ENCODE results near the gene KLHL3. TPM values are rescaled to one million over a fixed set of nuclear protein-coding genes. Genes with fewer than 3 reads are reported as not detected.

The KLHL3 gene
- total RNA-seq, 6 donors from 2014 or later: 2.7 to 17.8 (median 5.2) TPM

- Histone ChIP-seq H3K27me3 (no peaks in the 10 kb centered on the region), H3K4me1 (peaks cover 0 to 8% (median 2%) of the 10 kb centered on the region in 4 donors), H3K36me3 (no peaks in the 10 kb centered on the region), H3K4me3 (no peak overlapping the region), H3K27ac (no peak overlapping the region), H3K9me3 (no peaks in the 10 kb centered on the region)
- DNase-seq (no peak), ATAC-seq (ENCODE audit: low FRiP score in 2 of 2) (no peak)
- peak in 1 of 4 donors; percentile 33 for TF ChIP-seq EP300 (IDR thresholded peaks at IDR 0.05)
- TF ChIP-seq CTCF (IDR thresholded peaks at IDR 0.05): no peak
- TF ChIP-seq POLR2AphosphoS5 (IDR thresholded peaks at IDR 0.05): peak in 1 of 2 donors; percentile 24
- TF ChIP-seq POLR2A (IDR thresholded peaks at IDR 0.05): no peak
- 55 to 76% methylated on average over 1 of the region's 1 CpG for WGBS, 2 donors
Measured at GRCh38 chr5:137679910-137680309, 56.0 kb downstream of the KLHL3 start.

DNA sequence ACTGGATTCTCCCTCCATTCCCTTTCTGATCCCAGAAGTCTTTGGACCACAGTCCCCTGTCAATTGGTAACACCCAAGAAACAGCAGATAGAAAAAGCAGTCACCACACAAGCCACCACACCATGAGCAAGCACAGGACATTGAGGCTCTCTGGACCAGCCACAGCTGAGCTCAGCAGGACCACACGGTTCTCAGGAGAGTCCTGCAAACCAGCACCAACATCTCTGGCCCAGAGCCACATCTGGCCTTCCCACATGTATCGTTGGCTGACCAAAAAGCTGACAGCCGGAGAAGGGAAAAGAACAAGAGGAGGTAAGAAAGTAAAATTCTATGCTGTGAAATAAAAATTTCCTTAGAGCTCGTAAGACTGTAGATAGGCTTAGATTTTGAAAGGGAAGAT, 56.7 kb downstream of the KLHL3 start:
- WGBS, 2 donors: 79 to 81% methylated on average over 4 of the region's 4 CpGs
- Histone ChIP-seq H3K4me3 (no peak overlapping the region), H3K36me3 (no peaks in the 10 kb centered on the region), H3K4me1 (peaks cover 0 to 4% (median under 1%) of the 10 kb centered on the region in 4 donors), H3K27me3 (no peaks in the 10 kb centered on the region), H3K27ac (no peak overlapping the region), H3K9me3 (no peaks in the 10 kb centered on the region)
- DNase-seq (no peak), ATAC-seq (ENCODE audit: low FRiP score in 2 of 2) (no peak)
- TF ChIP-seq POLR2A (IDR thresholded peaks at IDR 0.05): no peak

DNA sequence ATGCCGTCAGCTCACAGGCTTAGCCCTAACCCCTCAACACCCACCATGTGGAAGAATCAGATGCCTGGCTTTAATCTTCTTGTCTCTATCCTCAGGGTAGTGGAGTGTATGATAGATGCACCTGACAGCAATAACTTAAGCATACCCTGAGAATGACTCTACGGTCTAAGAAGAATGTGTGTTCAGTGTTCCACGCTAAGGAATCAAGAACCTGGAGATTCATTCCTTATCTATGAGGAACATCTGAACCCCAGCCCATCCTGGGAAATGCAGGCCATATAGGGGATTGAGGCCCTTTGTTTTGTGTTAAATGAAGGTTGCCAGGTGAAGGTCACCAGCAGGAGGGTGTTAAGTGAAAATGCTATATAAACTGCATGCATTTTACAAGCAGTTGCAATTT, 63.0 kb downstream of the KLHL3 start:
- no peak for DNase-seq
- no peaks in the 10 kb centered on the region for H3K9me3 ChIP-seq
- no peaks in the 10 kb centered on the region for H3K27me3 ChIP-seq
- TF ChIP-seq EP300 (IDR thresholded peaks at IDR 0.05): no peak
- TF ChIP-seq POLR2AphosphoS5 (IDR thresholded peaks at IDR 0.05): no peak
- TF ChIP-seq CTCF (IDR thresholded peaks at IDR 0.05): no peak
- no peak for TF ChIP-seq POLR2A (IDR thresholded peaks at IDR 0.05)
- no peaks in the 10 kb centered on the region for H3K36me3 ChIP-seq
- H3K27ac ChIP-seq: peak overlapping the region in 1 of 4 donors; percentile 28
- ATAC-seq (ENCODE audit: low FRiP score in 2 of 2): no peak
- 74 to 78% methylated on average over 2 to 3 of the region's 3 CpGs for WGBS, 2 donors
- H3K4me1 ChIP-seq: no peaks in the 10 kb centered on the region
- no peak overlapping the region for H3K4me3 ChIP-seq

DNA sequence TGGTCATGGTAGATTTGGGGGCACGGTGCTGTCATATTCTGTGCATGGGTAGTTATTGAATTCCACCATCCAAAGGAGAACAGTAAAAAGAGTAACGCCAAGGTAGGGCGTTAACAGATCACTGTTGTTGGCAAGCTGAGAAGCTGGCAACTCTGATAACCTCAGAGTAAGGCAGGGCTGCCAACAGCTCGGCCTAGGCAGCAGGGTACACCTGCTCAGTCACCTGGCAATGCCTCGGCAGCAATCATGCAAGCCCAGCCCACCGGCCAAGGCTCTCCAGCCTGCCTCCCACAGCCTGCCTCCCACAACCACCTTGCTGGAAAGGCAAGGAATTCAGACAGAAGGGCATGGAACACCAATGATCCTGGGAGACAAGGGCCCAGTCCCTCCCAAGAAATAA, 63.9 kb downstream of the KLHL3 start:
- H3K9me3 ChIP-seq: no peaks in the 10 kb centered on the region
- DNase-seq (peak in 1 of 2 donors; percentile 32), ATAC-seq (ENCODE audit: low FRiP score in 2 of 2) (no peak)
- peaks cover 0 to 4% (median 1%) of the 10 kb centered on the region in 4 donors for H3K4me1 ChIP-seq
- no peak overlapping the region for H3K4me3 ChIP-seq
- no peaks in the 10 kb centered on the region for H3K36me3 ChIP-seq
- WGBS, 2 donors: 89 to 94% methylated on average over 6 of the region's 6 CpGs
- TF ChIP-seq POLR2AphosphoS5 (IDR thresholded peaks at IDR 0.05): no peak
- TF ChIP-seq CTCF (IDR thresholded peaks at IDR 0.05): no peak
- no peak for TF ChIP-seq EP300 (IDR thresholded peaks at IDR 0.05)
- no peak for TF ChIP-seq POLR2A (IDR thresholded peaks at IDR 0.05)
- H3K27me3 ChIP-seq: no peaks in the 10 kb centered on the region
- H3K27ac ChIP-seq: peak overlapping the region in 2 of 4 donors; percentile 28 to 30

- TF ChIP-seq POLR2AphosphoS5 (IDR thresholded peaks at IDR 0.05) (no peak), CTCF (IDR thresholded peaks at IDR 0.05) (no peak), EP300 (IDR thresholded peaks at IDR 0.05) (no peak), POLR2A (IDR thresholded peaks at IDR 0.05) (no peak)
- no peak for DNase-seq
- Histone ChIP-seq H3K9me3 (no peaks in the 10 kb centered on the region), H3K27me3 (no peaks in the 10 kb centered on the region), H3K4me3 (no peak overlapping the region), H3K36me3 (no peaks in the 10 kb centered on the region), H3K27ac (no peak overlapping the region), H3K4me1 (peaks cover 4 to 18% (median 9%) of the 10 kb centered on the region in 4 donors)
- WGBS, 2 donors: 78 to 85% methylated on average over 4 of the region's 4 CpGs
- no peak for ATAC-seq (ENCODE audit: low FRiP score in 2 of 2)
Measured at GRCh38 chr5:137669811-137670210, 66.1 kb downstream of the KLHL3 start.

Data from upper lobe of left lung (tissue), 6 donors.